Endothelial cell of hepatic sinusoid (primary cell): ENCODE measurements around the gene ASPSCR1.

Experiments used
- in situ Hi-C: cut with HindIII; loops from 2 replicates; pipeline ENCODE4 v1.10.0; 2017; ENCODE audit warnings: low sequenced_read_pairs

The ASPSCR1 gene

GRCh38 chr17:81996232-81996756 is 18.9 kb downstream of the ASPSCR1 start:
- in situ Hi-C loops = no loop called here

- in situ Hi-C loops = no loop called here
Measured at GRCh38 chr17:81996757-81997441, 19.5 kb downstream of the ASPSCR1 start.

DNA sequence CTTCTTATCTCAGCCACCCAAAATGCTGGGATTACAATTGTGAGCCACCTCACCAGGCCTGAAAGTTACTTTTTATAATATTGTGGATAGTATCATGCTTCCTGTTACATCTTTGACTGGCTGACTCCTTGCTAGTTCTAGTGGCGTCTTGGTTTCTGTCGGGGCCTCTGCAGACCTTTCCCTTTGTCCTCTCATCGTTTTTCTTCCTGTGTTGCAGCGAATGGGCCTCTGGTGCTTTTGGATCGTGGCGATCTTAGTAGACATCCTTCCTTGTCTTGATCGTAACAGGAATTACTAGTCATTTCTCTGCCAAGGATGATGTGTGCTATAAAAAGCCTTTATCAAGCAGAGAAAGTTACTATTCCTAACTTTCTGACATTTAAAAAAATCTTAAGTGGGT is 20.8 kb downstream of the ASPSCR1 start:
- in situ Hi-C loops = no loop called here

GRCh38 chr17:81998691-81999438 is 21.4 kb downstream of the ASPSCR1 start:
- in situ Hi-C loops = no loop called here

DNA sequence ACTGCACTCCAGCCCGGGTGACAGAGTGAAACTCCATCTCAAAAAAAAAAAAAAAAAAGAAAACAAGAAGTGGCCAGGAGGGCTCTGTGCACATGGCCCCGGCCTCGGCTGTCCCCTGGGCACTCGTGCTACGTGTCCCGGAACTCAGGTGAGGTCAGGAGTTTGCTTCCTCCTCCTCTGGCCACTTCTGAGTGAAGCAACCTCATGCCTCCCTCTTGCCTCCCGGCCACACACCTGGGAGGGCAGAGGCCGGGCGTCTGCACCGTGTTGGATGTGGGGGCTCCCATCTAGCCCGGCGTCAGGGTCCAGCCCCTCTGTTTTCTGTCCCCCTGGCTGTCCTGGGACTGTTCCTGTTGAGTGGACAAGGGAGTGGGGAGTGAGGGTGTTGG is 22.2 kb downstream of the ASPSCR1 start:
- in situ Hi-C loops = no loop called here

DNA sequence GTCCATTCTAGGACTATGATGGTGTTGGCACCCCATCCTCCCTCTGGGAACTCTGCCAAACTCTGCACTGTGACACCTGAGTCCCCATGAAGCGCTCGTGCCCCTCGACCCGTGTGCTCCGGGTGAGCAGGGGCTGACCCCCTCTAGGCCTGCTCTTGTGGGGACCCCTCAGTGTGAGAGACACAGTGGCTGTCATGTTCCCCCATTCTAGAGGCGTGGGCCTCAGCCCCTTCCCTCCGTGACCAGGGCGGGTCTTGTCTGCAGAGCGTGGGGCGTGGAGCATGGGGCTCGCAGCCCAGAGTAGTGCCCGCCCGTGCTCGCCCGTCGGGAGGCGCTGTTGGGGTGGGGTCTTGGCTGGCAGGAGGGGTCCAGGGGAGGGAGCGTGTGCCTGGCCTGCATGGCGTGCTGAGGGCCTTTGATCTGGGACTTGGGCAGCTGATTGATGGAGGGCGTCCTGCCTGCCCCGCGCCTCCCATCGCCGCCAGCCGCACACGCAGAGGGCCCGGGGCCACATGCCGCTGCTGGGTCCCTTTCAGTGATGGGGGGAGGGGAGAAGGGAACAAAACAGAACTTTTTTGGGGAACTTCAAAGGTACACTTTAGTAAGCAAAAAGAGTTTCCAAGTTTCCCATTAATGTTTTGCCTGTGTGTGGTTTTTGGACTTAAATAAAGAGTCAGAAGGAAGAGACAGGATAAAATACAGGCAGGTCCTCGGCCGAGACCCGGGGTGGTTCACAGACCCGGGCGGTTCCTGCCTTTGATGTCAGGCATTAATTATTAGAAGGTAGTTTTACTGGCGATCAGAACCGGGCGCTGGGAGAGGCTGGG is 22.8 kb downstream of the ASPSCR1 start:
- in situ Hi-C loops = no loop called here

GRCh38 chr17:82000803-82001570 is 23.6 kb downstream of the ASPSCR1 start:
- in situ Hi-C loops = no loop called here

DNA sequence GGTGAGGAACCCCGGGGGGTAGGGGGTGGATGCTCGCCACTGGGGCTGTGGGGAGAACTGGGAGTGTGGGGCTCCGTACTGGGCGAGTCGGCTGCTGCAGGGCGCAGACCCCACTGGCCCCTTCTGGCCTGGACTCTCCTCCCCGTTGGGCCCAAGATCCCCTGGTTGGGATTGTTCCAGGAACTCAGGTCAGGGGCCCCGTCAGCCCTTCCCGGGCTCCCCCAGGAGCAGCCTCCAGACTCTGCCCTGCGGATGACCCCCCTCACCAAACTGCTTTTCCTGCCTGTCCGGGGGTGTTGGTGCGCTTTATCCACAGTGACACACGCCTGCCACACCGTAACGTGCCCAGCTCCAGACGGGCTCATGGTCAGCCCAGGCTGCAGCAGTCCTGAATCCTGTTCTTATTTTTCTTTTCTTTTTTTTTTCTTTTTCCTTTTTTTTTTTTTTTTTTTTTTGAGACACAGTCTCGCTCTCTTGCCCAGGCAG is 24.2 kb downstream of the ASPSCR1 start:
- in situ Hi-C loops = no loop called here

DNA sequence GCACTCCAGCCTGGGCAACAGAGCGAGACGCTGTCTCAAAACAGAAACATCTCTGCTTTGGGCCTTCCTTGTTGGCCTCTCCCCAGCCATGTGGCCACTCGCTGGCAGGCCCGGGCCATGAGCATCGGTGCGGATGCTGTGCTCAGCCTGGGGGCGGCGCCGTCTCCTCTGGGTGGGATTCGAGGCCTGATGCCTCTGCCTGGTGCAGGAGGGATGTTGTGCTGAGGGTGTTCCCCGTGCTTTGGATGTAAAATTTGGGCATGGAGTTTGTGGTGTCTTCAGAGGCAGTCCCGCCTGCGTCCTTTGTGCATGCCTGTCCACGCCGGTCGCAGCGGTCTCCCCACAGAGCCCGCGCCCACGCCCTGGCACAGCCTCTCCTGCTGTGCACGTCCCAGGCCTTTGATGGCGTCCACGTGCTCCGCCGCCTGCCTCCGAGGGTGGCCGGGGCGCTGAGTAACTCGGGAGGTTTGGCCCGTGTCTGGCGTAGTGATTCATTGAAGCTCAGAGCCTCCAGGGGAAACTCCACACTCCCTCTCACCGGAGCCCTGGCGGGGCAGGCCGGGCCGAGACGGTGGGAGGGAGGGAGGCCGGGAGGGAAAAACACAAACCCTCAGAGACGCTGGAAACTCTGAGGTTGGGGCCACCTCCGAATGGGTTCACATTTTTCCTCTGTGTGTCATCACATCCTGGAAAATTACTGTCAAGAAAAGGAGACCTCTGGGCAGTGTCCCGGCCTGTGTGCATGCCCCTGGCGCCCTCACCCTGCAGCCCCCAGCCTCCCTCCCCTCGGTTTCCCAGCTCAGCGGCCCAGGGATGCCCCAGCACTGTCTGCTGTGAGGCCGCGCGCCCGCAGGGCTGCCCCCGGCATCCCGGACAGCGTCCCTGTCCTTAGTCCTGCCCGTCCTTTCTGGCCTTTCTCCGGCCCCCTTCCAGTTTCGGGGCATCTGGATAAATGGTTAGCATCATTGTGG is 26.3 kb downstream of the ASPSCR1 start:
- in situ Hi-C loops = no loop called here

GRCh38 chr17:82004517-82005455 is 27.4 kb downstream of the ASPSCR1 start:
- in situ Hi-C loops = no loop called here

DNA sequence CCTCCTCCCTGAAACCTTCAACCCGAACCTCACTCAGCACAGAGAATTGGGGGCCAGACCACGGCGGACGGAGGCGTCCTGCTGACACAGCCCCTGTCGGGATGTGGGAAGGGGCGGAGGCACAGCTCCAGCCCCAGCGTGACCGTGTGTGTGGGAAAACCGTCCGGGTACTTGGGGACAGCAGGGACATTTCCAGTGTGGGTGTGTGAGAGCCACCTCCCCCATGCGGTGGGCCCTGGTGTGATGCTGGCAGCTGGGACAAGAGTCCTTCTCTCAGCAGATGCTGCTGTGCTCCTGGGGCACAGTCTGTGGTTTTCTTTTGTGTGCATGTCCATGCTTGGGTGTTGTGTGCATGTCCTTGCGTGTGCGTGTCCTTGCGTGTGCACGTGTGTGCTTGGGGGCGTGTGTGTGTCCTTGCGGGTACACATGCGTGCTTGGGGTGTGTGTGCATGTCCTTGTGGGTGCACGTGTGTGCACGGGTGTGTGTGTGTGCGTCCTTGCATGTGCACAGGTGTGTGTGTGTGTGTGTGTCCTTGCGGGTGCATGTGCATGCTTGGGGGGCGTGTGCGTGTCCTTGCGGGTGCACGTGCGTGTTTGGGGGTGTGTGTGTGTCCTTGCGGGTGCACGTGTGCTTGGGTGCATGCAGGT is 28.4 kb downstream of the ASPSCR1 start:
- in situ Hi-C loops = no loop called here

DNA sequence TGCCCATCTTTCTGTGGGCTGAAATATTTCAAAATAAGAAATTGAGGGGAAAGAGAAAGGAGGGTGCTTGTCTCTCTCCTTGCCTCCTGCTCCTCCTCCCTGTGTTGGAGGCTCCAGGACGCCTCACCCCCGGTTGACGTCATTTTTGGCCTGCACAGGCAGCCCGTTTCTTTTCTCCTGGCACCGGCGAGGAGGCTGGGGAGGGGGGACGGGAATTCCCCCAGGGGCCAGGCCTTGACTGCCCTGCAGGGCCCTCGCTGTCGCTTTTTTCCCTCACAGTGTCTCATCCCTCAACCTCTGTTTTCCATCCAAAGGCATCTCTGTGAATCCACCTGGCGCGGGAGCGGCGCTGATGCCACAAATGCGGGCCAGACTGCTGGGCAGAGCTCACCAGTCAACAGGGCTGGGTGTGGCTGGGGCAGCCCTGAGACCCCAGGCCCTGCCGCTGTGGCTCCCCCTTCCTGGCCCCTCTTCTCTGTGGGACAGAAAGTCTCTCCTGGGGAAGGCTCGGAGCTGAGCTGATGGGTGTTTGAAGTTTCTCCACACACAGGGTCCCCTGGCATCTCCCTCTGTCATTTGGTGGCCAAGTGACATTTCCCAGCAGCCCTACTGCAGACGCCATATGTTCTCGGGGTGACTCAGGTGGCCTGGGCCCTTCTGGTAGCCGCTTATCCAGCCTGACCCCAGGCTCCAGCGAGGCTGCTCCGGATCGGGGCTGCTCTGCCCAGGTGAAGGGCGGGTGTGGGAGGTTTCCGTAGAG is 29.2 kb downstream of the ASPSCR1 start:
- in situ Hi-C loops = no loop called here

DNA sequence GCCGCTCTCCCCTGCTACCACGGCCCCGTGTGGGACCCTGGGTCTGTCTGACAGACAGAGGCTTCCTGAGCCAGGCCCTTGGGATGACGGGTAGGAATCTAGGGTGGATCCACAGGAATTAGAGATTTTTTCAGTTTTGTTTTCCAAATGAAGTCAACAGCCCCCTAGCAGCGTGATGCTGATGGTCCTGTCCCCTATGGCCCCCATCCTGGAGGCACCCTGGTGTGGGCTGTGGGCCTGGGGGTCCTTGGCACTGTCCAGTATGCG is 29.7 kb downstream of the ASPSCR1 start:
- in situ Hi-C loops = no loop called here

GRCh38 chr17:82007495-82008257 is 30.2 kb downstream of the ASPSCR1 start:
- in situ Hi-C loops = no loop called here

- in situ Hi-C loops = no loop called here
Measured at GRCh38 chr17:82008258-82008940, 31.0 kb downstream of the ASPSCR1 start.

DNA sequence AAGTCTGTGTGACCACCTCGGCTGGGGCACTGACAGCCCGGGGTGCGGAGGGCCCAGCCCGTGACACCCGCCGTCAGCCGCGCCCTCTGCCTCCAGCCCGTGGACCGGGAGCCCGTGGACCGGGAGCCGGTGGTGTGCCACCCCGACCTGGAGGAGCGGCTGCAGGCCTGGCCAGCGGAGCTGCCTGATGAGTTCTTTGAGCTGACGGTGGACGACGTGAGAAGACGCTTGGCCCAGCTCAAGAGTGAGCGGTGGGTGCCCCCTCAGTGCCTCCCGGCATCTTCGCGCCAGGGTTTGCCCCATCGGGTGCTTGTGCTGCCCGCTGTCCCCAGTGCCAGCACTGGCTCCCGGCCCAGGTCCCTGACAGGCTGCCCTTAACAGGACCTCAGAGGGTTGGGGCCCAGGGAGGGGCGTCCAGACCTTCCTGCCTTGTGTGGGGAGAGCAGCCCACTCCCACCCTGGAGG is 31.5 kb downstream of the ASPSCR1 start:
- in situ Hi-C loops = no loop called here
